OCI-LY3 (cell line): ENCODE measurements around the gene ANK2.

Experiments
- CTCF ChIP-seq: fragments of 200-600, 300-600 bp; sonication (generic); IDR thresholded peaks from 2 replicates; pipeline ENCODE4 v1.5.1; 2014; ENCODE audit warnings: antibody characterized with exemption, low read length, low read depth
- EZH2phosphoT487 ChIP-seq: fragments of 200-600 bp; shearing (Covaris generic); IDR thresholded peaks from 2 replicates; pipeline ENCODE4 v1.6.1; 2018; ENCODE audit warnings: antibody characterized with exemption, mixed run types, low read depth

GRCh38 chr4:113293674-113294073 is 244.2 kb downstream of the ANK2 start:
- TF ChIP-seq CTCF (no peak), EZH2phosphoT487 (no peak)
